RKO (cell line): Measurements from ENCODE around the gene RNF186.
"Not testable (repeated sequence)": the region's sequence is repeated elsewhere in the genome, so short reads cannot be mapped to it uniquely, and the experiment has no call there.

Experiments
- DNase-seq: peaks from one replicate; pipeline ENCODE4 v3.0.0-alpha.2; 2016; ENCODE audit warnings: low spot score

RNF186 gene

GRCh38 chr1:19814681-19815503, at the start of gene RNF186:
Gene RNF186 (minus strand): TSS chr1:19815283. CDS start chr1:19815101, 182 bp downstream.
- no peak for DNase-seq

GRCh38 chr1:19864570-19865160, 49.6 kb upstream of the RNF186 start:
- no peak for DNase-seq

GRCh38 chr1:19862944-19863343, 47.9 kb upstream of the RNF186 start:
- DNase-seq, result no peak

GRCh38 chr1:19861842-19862530, 46.9 kb upstream of the RNF186 start:
- DNase-seq, result no peak

GRCh38 chr1:19861034-19861433, 46.0 kb upstream of the RNF186 start:
- DNase-seq, result no peak

- DNase-seq, result no peak
Observed at GRCh38 chr1:19860418-19860817, 45.3 kb upstream of the RNF186 start.

- DNase-seq, result no peak
Observed at GRCh38 chr1:19859876-19860275, 44.8 kb upstream of the RNF186 start.

- no peak for DNase-seq
Observed at GRCh38 chr1:19858893-19859292, 43.8 kb upstream of the RNF186 start.

- DNase-seq, result no peak
Observed at GRCh38 chr1:19854866-19855265, 39.8 kb upstream of the RNF186 start.

- no peak for DNase-seq
Observed at GRCh38 chr1:19852036-19852435, 37.0 kb upstream of the RNF186 start.

GRCh38 chr1:19850214-19850613, 35.1 kb upstream of the RNF186 start:
- DNase-seq, result no peak

GRCh38 chr1:19849307-19849706, 34.2 kb upstream of the RNF186 start:
- not testable (repeated sequence) for DNase-seq

- DNase-seq, result not testable (repeated sequence)
Observed at GRCh38 chr1:19847334-19847733, 32.3 kb upstream of the RNF186 start.

- no peak for DNase-seq
Observed at GRCh38 chr1:19846338-19846737, 31.3 kb upstream of the RNF186 start.

GRCh38 chr1:19845555-19845954, 30.5 kb upstream of the RNF186 start:
- no peak for DNase-seq

- no peak for DNase-seq
Observed at GRCh38 chr1:19844731-19845495, 29.8 kb upstream of the RNF186 start.

GRCh38 chr1:19840228-19840627, 25.1 kb upstream of the RNF186 start:
- peak; percentile 11 for DNase-seq

GRCh38 chr1:19837866-19838265, 22.8 kb upstream of the RNF186 start:
- DNase-seq, result no peak

- no peak for DNase-seq
Observed at GRCh38 chr1:19835578-19835977, 20.5 kb upstream of the RNF186 start.

- no peak for DNase-seq
Observed at GRCh38 chr1:19831441-19831840, 16.4 kb upstream of the RNF186 start.

GRCh38 chr1:19828546-19828945, 13.5 kb upstream of the RNF186 start:
- DNase-seq, result no peak

- no peak for DNase-seq
Observed at GRCh38 chr1:19825298-19825697, 10.2 kb upstream of the RNF186 start.
